HL-60 (cell line): ENCODE results near the gene MILR1.
"Not testable (repeated sequence)": the region's sequence is repeated elsewhere in the genome, so short reads cannot be mapped to it uniquely, and the experiment has no call there.

Source experiments
- DNase-seq, 2 experiments: peaks; one replicate each; pipeline ENCODE4 v3.0.0-alpha.2; 2010 to 2020; ENCODE audit warnings: low read depth in 1 of 2, low spot score in 1 of 2
- H3K27ac ChIP-seq: fragments of 250-450 bp; sonication (Bioruptor Pico); replicated peaks from 2 replicates; pipeline ENCODE4 v1.5.1; 2020; ENCODE audit warnings: mild to moderate bottlenecking, moderate library complexity
- H3K27me3 ChIP-seq: fragments of 250-450 bp; sonication (Bioruptor Pico); 2 replicates; pipeline ENCODE4 v1.5.1; 2021; ENCODE audit warnings: mild to moderate bottlenecking, moderate library complexity; ENCODE audit not compliant: insufficient read depth, poor library complexity, severe bottlenecking
- H3K4me3 ChIP-seq: replicated peaks from 2 replicates; pipeline ENCODE4 v1.5.1; 2011; ENCODE audit warnings: mild to moderate bottlenecking, control low read depth, low read length; ENCODE audit not compliant: insufficient read depth
- GABPA ChIP-seq: IDR thresholded peaks from 2 replicates; pipeline ENCODE4 v1.6.1; 2012; ENCODE audit warnings: low read depth
- POLR2AphosphoS5 ChIP-seq: IDR thresholded peaks from 2 replicates; pipeline ENCODE4 v1.6.1; 2012; ENCODE audit warnings: low read depth
- SPI1 ChIP-seq: IDR thresholded peaks from 2 replicates; pipeline ENCODE4 v1.6.1; 2012; ENCODE audit warnings: low read depth, mild to moderate bottlenecking, borderline replicate concordance
- TF ChIP-seq, protein P1 (sequence below): IDR thresholded peaks from one replicate; pipeline ENCODE4 v1.5.1; 2011; ENCODE audit warnings: low read length, control low read depth, inconsistent platforms; ENCODE audit not compliant: insufficient read depth
- TF ChIP-seq, protein P2 (sequence below): IDR thresholded peaks from 2 replicates; pipeline ENCODE4 v1.6.1; 2012; ENCODE audit warnings: low read depth; ENCODE audit not compliant: insufficient replicate concordance

The MILR1 gene

GRCh38 chr17:64492481-64493109 is 43.7 kb downstream of the MILR1 start:
- Histone ChIP-seq H3K4me3 (no peak overlapping the region), H3K27ac (no peak overlapping the region), H3K27me3 (no peaks in the 10 kb centered on the region)
- TF ChIP-seq, protein P1, sequence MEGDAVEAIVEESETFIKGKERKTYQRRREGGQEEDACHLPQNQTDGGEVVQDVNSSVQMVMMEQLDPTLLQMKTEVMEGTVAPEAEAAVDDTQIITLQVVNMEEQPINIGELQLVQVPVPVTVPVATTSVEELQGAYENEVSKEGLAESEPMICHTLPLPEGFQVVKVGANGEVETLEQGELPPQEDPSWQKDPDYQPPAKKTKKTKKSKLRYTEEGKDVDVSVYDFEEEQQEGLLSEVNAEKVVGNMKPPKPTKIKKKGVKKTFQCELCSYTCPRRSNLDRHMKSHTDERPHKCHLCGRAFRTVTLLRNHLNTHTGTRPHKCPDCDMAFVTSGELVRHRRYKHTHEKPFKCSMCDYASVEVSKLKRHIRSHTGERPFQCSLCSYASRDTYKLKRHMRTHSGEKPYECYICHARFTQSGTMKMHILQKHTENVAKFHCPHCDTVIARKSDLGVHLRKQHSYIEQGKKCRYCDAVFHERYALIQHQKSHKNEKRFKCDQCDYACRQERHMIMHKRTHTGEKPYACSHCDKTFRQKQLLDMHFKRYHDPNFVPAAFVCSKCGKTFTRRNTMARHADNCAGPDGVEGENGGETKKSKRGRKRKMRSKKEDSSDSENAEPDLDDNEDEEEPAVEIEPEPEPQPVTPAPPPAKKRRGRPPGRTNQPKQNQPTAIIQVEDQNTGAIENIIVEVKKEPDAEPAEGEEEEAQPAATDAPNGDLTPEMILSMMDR: no peak
- TF ChIP-seq SPI1 (no peak), GABPA (no peak), POLR2AphosphoS5 (no peak)
- TF ChIP-seq, protein P2, sequence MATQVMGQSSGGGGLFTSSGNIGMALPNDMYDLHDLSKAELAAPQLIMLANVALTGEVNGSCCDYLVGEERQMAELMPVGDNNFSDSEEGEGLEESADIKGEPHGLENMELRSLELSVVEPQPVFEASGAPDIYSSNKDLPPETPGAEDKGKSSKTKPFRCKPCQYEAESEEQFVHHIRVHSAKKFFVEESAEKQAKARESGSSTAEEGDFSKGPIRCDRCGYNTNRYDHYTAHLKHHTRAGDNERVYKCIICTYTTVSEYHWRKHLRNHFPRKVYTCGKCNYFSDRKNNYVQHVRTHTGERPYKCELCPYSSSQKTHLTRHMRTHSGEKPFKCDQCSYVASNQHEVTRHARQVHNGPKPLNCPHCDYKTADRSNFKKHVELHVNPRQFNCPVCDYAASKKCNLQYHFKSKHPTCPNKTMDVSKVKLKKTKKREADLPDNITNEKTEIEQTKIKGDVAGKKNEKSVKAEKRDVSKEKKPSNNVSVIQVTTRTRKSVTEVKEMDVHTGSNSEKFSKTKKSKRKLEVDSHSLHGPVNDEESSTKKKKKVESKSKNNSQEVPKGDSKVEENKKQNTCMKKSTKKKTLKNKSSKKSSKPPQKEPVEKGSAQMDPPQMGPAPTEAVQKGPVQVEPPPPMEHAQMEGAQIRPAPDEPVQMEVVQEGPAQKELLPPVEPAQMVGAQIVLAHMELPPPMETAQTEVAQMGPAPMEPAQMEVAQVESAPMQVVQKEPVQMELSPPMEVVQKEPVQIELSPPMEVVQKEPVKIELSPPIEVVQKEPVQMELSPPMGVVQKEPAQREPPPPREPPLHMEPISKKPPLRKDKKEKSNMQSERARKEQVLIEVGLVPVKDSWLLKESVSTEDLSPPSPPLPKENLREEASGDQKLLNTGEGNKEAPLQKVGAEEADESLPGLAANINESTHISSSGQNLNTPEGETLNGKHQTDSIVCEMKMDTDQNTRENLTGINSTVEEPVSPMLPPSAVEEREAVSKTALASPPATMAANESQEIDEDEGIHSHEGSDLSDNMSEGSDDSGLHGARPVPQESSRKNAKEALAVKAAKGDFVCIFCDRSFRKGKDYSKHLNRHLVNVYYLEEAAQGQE: no peak
- peak in 1 of 2 experiments; percentile 45 for DNase-seq

GRCh38 chr17:64494121-64494520 is 45.2 kb downstream of the MILR1 start:
- TF ChIP-seq, protein P1: no peak
- TF ChIP-seq GABPA: no peak
- no peak for TF ChIP-seq POLR2AphosphoS5
- TF ChIP-seq, protein P2: no peak
- no peak for TF ChIP-seq SPI1
- Histone ChIP-seq H3K27me3 (no peaks in the 10 kb centered on the region), H3K4me3 (peak overlapping the region; percentile 75), H3K27ac (no peak overlapping the region)
- DNase-seq: no peak

- DNase-seq, H3K27me3 ChIP-seq, H3K27ac ChIP-seq: not testable (repeated sequence)
- H3K4me3 ChIP-seq: peak overlapping the region; percentile 75
These were observed 46.4 kb downstream of the MILR1 start for GRCh38 chr17:64495300-64495699.

GRCh38 chr17:64496348-64496785 is 47.5 kb downstream of the MILR1 start:
- peak overlapping the region; percentile 86 for H3K27ac ChIP-seq
- peak overlapping the region; percentile 75 for H3K4me3 ChIP-seq
- no peak for TF ChIP-seq POLR2AphosphoS5
- TF ChIP-seq, protein P1: no peak
- TF ChIP-seq GABPA: no peak
- TF ChIP-seq SPI1: no peak
- TF ChIP-seq, protein P2: no peak
- no peaks in the 10 kb centered on the region for H3K27me3 ChIP-seq
- no peak for DNase-seq
